ENCODE results near the gene C16orf54.
"Not testable (repeated sequence)": the region's sequence is repeated elsewhere in the genome, so short reads cannot be mapped to it uniquely, and the experiment has no call there.

Gene C16orf54

GRCh38 chr16:29761882-29762281, 16.1 kb upstream of the C16orf54 start:
- no peak for DNase-seq
- intact Hi-C loops (cut with DNase I; ENCODE audit: low total_unique reads): no loop called here
- H3K9me3 ChIP-seq: no peaks in the 10 kb centered on the region
- H3K4me1 ChIP-seq: no peaks in the 10 kb centered on the region
- no peak for TF ChIP-seq CTCF (IDR thresholded peaks at IDR 0.05)
- H3K27me3 ChIP-seq: peaks cover 0 to 13% of the 10 kb centered on the region in 2 donors
- H3K27ac ChIP-seq: no peak overlapping the region
- no peaks in the 10 kb centered on the region for H3K36me3 ChIP-seq
- no peak overlapping the region for H3K4me3 ChIP-seq

- H3K9me3 ChIP-seq; DNase-seq; H3K36me3 ChIP-seq; H3K27ac ChIP-seq; intact Hi-C loops (cut with DNase I; ENCODE audit: low total_unique reads); H3K4me3 ChIP-seq; H3K4me1 ChIP-seq: not testable (repeated sequence)
- H3K27me3 ChIP-seq: peaks cover 0 to 10% of the 10 kb centered on the region in 2 donors
Measured at GRCh38 chr16:29761280-29761651, 15.5 kb upstream of the C16orf54 start.

GRCh38 chr16:29760567-29761279, 14.9 kb upstream of the C16orf54 start:
- no peak for DNase-seq
- H3K36me3 ChIP-seq: no peaks in the 10 kb centered on the region
- H3K27ac ChIP-seq: no peak overlapping the region
- TF ChIP-seq CTCF (IDR thresholded peaks at IDR 0.05): no peak
- no peaks in the 10 kb centered on the region for H3K4me1 ChIP-seq
- H3K9me3 ChIP-seq: no peaks in the 10 kb centered on the region
- intact Hi-C loops (cut with DNase I; ENCODE audit: low total_unique reads): no loop called here
- no peak overlapping the region for H3K4me3 ChIP-seq
- peaks cover 0 to 8% of the 10 kb centered on the region in 2 donors for H3K27me3 ChIP-seq

- H3K9me3 ChIP-seq: no peaks in the 10 kb centered on the region
- H3K4me3 ChIP-seq: no peak overlapping the region
- intact Hi-C loops (cut with DNase I; ENCODE audit: low total_unique reads): no loop called here
- H3K4me1 ChIP-seq: no peaks in the 10 kb centered on the region
- H3K27me3 ChIP-seq: no peaks in the 10 kb centered on the region
- TF ChIP-seq CTCF (IDR thresholded peaks at IDR 0.05): no peak
- no peaks in the 10 kb centered on the region for H3K36me3 ChIP-seq
- DNase-seq: no peak
- no peak overlapping the region for H3K27ac ChIP-seq
Measured at GRCh38 chr16:29757950-29758466, 12.2 kb upstream of the C16orf54 start.

GRCh38 chr16:29757086-29757485, 11.3 kb upstream of the C16orf54 start:
- H3K4me3 ChIP-seq; H3K4me1 ChIP-seq; H3K36me3 ChIP-seq; intact Hi-C loops (cut with DNase I; ENCODE audit: low total_unique reads); H3K9me3 ChIP-seq; H3K27ac ChIP-seq; H3K27me3 ChIP-seq; DNase-seq: not testable (repeated sequence)

GRCh38 chr16:29756654-29757053, 10.9 kb upstream of the C16orf54 start:
- Histone ChIP-seq H3K4me1 (no peaks in the 10 kb centered on the region), H3K4me3 (no peak overlapping the region), H3K27ac (no peak overlapping the region), H3K9me3 (no peaks in the 10 kb centered on the region), H3K27me3 (no peaks in the 10 kb centered on the region), H3K36me3 (no peaks in the 10 kb centered on the region)
- DNase-seq: no peak
- TF ChIP-seq CTCF (IDR thresholded peaks at IDR 0.05): no peak
- intact Hi-C loops (cut with DNase I; ENCODE audit: low total_unique reads): no loop called here
